Vagina (tissue), 2 donors: Measurements from ENCODE around the gene CFAP52. TPM values are rescaled to one million over a fixed set of nuclear protein-coding genes. Genes with fewer than 3 reads are reported as not detected.
"Not testable (repeated sequence)": the region's sequence is repeated elsewhere in the genome, so short reads cannot be mapped to it uniquely, and the experiment has no call there.

Source experiments
- DNase-seq, 2 donors: peaks; one replicate each; pipeline ENCODE4 v3.0.0-alpha.2; 2017; ENCODE audit errors: extremely low spot score in 2 of 2
- H3K27ac ChIP-seq: fragments of 200-600 bp; sonication (generic); one replicate; pipeline ENCODE4 v1.5.1; 2019
- H3K27me3 ChIP-seq: fragments of 200-600 bp; sonication (generic); one replicate; pipeline ENCODE4 v1.5.1; 2019
- H3K36me3 ChIP-seq, 2 donors: fragments of 200-600 bp; sonication (generic); one replicate each; pipeline ENCODE4 v1.5.1; 2017 to 2019
- H3K4me1 ChIP-seq: fragments of 200-600 bp; sonication (generic); one replicate; pipeline ENCODE4 v1.5.1; 2019
- H3K4me3 ChIP-seq, 2 donors: fragments of 200-600 bp; sonication (generic); 1 replicate in 1 of 2; 2 replicates in 1 of 2; pipeline ENCODE4 v1.5.1; 2016 to 2019
- H3K9me3 ChIP-seq: fragments of 200-600 bp; sonication (generic); one replicate; pipeline ENCODE4 v1.5.1; 2019
- CTCF ChIP-seq, 3 experiments: fragments of 450-650 bp in 2 of 3; fragments of 200-600 bp in 1 of 3; sonication (generic) in 1 of 3; IDR thresholded peaks; one replicate each; pipeline ENCODE4 v1.5.1; 2017 to 2019; ENCODE audit warnings: antibody characterized with exemption in 3 of 3, mild to moderate bottlenecking in 2 of 3, moderate library complexity in 2 of 3
- POLR2A ChIP-seq, 2 donors: fragments of 450-650 bp; IDR thresholded peaks; one replicate each; pipeline ENCODE4 v1.6.1; 2017; ENCODE audit warnings: antibody characterized with exemption in 2 of 2, mild to moderate bottlenecking in 2 of 2, moderate library complexity in 2 of 2
- POLR2AphosphoS5 ChIP-seq, 2 donors: sonication (generic); formaldehyde crosslinking; IDR thresholded peaks; one replicate each; pipeline ENCODE4 v1.9.0; 2017; ENCODE audit warnings: antibody characterized with exemption in 2 of 2, mild to moderate bottlenecking in 2 of 2, low read depth in 1 of 2; ENCODE audit not compliant: insufficient read depth in 1 of 2
- intact Hi-C: fragments of 100-400 bp; cut with DNase I; formaldehyde crosslinking; loops from one replicate; pipeline ENCODE4 v1.15.1; 2023
- total RNA-seq: library from RNA; depleted of rRNA; stranded (reverse); fragments of >200 nt; gene quantifications from one replicate; pipeline ENCODE4 v1.2.3, GENCODE V29; 2016

CFAP52 gene
- total RNA-seq, 1 donor from 2014 or later = 2.5 TPM

GRCh38 chr17:9557161-9557755, 19.2 kb upstream of the CFAP52 start:
- no peak overlapping the region for H3K27ac ChIP-seq
- H3K27me3 ChIP-seq = no peaks in the 10 kb centered on the region
- intact Hi-C loops = no loop called here
- H3K9me3 ChIP-seq = no peaks in the 10 kb centered on the region
- TF ChIP-seq POLR2A (IDR thresholded peaks at IDR 0.05) (no peak), POLR2AphosphoS5 (IDR thresholded peaks at IDR 0.05; ENCODE audit: insufficient read depth in 1 of 2, low read depth in 1 of 2) (peak in 1 of 2 donors; percentile 20), CTCF (IDR thresholded peaks at IDR 0.05) (no peak)
- no peak for DNase-seq
- peak overlapping the region in 1 of 2 donors; percentile 2 for H3K4me3 ChIP-seq
- no peaks in the 10 kb centered on the region for H3K4me1 ChIP-seq
- no peaks in the 10 kb centered on the region for H3K36me3 ChIP-seq

- no peaks in the 10 kb centered on the region for H3K9me3 ChIP-seq
- H3K27ac ChIP-seq = no peak overlapping the region
- no peaks in the 10 kb centered on the region for H3K36me3 ChIP-seq
- TF ChIP-seq POLR2A (IDR thresholded peaks at IDR 0.05) = no peak
- TF ChIP-seq CTCF (IDR thresholded peaks at IDR 0.05) = no peak
- TF ChIP-seq POLR2AphosphoS5 (IDR thresholded peaks at IDR 0.05; ENCODE audit: insufficient read depth in 1 of 2, low read depth in 1 of 2) = no peak
- no peaks in the 10 kb centered on the region for H3K4me1 ChIP-seq
- DNase-seq = no peak
- intact Hi-C loops = no loop called here
- no peak overlapping the region for H3K4me3 ChIP-seq
- no peaks in the 10 kb centered on the region for H3K27me3 ChIP-seq
These were observed 18.6 kb upstream of the CFAP52 start for GRCh38 chr17:9557857-9558256.

GRCh38 chr17:9564104-9564503, 12.3 kb upstream of the CFAP52 start:
- H3K4me1 ChIP-seq = peaks cover 9% of the 10 kb centered on the region
- H3K27me3 ChIP-seq = no peaks in the 10 kb centered on the region
- TF ChIP-seq POLR2A (IDR thresholded peaks at IDR 0.05) = no peak
- no peak for TF ChIP-seq CTCF (IDR thresholded peaks at IDR 0.05)
- TF ChIP-seq POLR2AphosphoS5 (IDR thresholded peaks at IDR 0.05; ENCODE audit: insufficient read depth in 1 of 2, low read depth in 1 of 2) = no peak
- intact Hi-C loops = no loop called here
- no peak overlapping the region for H3K27ac ChIP-seq
- H3K9me3 ChIP-seq = no peaks in the 10 kb centered on the region
- no peak for DNase-seq
- H3K4me3 ChIP-seq = no peak overlapping the region
- peaks cover 0 to 19% of the 10 kb centered on the region in 2 donors for H3K36me3 ChIP-seq

- intact Hi-C loops = no loop called here
- H3K36me3 ChIP-seq = peaks cover 0 to 23% of the 10 kb centered on the region in 2 donors
- H3K9me3 ChIP-seq = no peaks in the 10 kb centered on the region
- H3K4me1 ChIP-seq = peaks cover 9% of the 10 kb centered on the region
- no peak overlapping the region for H3K27ac ChIP-seq
- no peak for DNase-seq
- TF ChIP-seq POLR2A (IDR thresholded peaks at IDR 0.05) = no peak
- TF ChIP-seq POLR2AphosphoS5 (IDR thresholded peaks at IDR 0.05; ENCODE audit: insufficient read depth in 1 of 2, low read depth in 1 of 2) = no peak
- no peak for TF ChIP-seq CTCF (IDR thresholded peaks at IDR 0.05)
- no peaks in the 10 kb centered on the region for H3K27me3 ChIP-seq
- H3K4me3 ChIP-seq = no peak overlapping the region
These were observed 10.4 kb upstream of the CFAP52 start for GRCh38 chr17:9566067-9566466.

GRCh38 chr17:9566739-9567138, 9.7 kb upstream of the CFAP52 start:
- H3K27me3 ChIP-seq, DNase-seq, H3K9me3 ChIP-seq, intact Hi-C loops, H3K4me3 ChIP-seq, H3K4me1 ChIP-seq, H3K27ac ChIP-seq: not testable (repeated sequence)
- H3K36me3 ChIP-seq = peaks cover 0 to 23% of the 10 kb centered on the region in 2 donors
